Fibroblast of the aortic adventitia (primary cell): ENCODE data around the gene USP1. TPM values are rescaled to one million over a fixed set of nuclear protein-coding genes. Genes with fewer than 3 reads are reported as not detected.

Experiments
- DNase-seq: peaks from one replicate; pipeline ENCODE4 v3.0.0-alpha.2; 2010; ENCODE audit warnings: low read depth
- H3K4me3 ChIP-seq: 2 replicates; pipeline ENCODE4 v1.5.1; 2011; ENCODE audit warnings: low read depth, mild to moderate bottlenecking, control low read depth, low read length, moderate library complexity
- CTCF ChIP-seq: IDR thresholded peaks from 2 replicates; pipeline ENCODE4 v1.5.1; 2011; ENCODE audit warnings: mild to moderate bottlenecking, low read length, control low read depth, inconsistent platforms; ENCODE audit not compliant: insufficient read depth
- total RNA-seq: library from RNA; depleted of rRNA; stranded (reverse); fragments of >200 nt; gene quantifications from 2 replicates; pipeline ENCODE4 v1.2.3, GENCODE V29; 2012; ENCODE audit warnings: low replicate concordance

USP1 gene
- total RNA-seq, 1 donor: 64.8 TPM

- H3K4me3 ChIP-seq: no peak overlapping the region
- DNase-seq: peak; percentile 80
Observed at GRCh38 chr1:62407398-62408009, 29.3 kb upstream of the USP1 start.

DNA sequence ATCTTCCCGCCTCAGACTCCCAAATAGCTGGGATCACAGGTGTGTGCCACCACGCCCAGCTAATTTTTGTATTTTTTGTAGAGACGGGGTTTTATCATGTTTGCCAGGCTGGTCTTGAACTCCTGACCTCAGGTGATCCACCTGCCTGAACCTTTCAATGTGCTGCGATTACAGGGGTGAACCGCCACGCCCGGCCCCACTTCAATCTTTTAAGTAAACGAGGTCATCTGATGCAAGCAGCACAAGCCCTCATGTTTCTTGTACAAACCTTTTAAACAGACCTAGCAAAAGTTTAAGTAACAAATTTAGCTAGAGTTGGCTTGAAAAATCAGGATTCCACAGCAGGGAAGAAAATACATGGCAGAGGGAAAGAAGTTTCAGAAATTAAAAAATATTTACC is 21.2 kb upstream of the USP1 start:
- TF ChIP-seq CTCF: no peak
- no peak for DNase-seq
- H3K4me3 ChIP-seq: no peak overlapping the region

More at GRCh38 chr1:62407398-62408009, 29.3 kb upstream of the USP1 start:
- TF ChIP-seq CTCF: peak; percentile 71

DNA sequence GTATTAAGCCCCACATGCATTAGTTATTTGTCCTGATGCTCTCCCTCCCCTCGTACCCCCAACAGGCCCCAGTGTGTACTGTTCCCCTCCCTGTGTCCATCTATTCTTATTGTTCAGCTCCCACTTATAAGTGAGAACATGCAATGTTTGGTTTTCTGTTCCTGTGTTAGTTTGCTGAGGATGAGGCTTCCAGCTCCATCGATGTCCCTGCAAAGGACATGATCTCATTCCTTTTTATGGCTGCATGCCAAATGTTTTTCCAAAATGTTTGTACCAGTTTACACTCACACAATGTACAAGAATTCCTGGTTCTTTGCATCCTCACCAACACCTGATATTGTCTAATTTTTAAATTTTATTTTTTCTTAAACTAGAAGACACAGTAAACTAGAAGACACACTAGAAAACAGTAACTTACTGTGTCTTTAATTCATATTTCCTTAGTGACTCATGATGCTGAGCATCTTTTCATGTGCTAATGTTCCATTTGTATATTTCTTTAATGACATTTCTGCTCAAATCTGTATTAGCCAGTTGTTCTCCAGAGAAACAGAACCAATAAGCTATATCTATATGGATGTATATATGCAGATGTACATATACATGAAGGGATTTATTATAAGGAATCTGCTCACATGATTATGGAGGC is 19.4 kb upstream of the USP1 start:
- DNase-seq: no peak
- H3K4me3 ChIP-seq: no peak overlapping the region
- TF ChIP-seq CTCF: no peak

GRCh38 chr1:62420214-62420613 is 16.6 kb upstream of the USP1 start:
- no peak for TF ChIP-seq CTCF
- H3K4me3 ChIP-seq: no peak overlapping the region
- no peak for DNase-seq

DNA sequence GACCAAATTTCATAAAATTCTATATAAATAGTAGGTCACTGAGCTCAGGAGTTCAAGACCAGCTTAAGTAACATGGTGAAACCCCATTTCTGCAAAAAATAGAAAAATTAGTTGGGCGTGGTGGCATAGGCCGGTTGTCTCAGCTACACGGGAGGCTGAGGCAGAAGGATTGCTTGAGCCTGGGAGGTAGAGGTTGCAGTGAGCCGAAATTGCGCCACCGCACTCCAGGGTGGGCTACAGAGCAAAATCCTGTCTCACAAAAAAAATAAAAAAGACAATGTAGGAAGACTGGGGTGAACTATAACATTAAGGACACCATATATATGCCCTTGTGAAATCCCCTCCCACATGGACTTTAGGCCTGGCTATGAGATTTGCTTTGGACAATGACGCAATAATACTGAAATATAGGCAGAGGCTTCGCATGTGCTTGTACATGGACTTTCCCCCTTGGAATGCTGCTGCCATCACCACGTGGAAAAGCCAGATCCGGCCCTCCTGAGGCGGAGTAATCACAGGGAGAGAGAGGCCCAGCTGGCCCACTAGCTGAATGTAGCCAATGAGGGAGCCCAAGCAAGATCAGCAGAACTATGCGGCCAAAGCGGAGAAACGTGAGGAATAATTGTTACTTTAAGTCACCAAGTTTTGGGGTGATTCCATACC is 13.1 kb upstream of the USP1 start:
- no peak for TF ChIP-seq CTCF
- no peak for DNase-seq
- H3K4me3 ChIP-seq: no peak overlapping the region

DNA sequence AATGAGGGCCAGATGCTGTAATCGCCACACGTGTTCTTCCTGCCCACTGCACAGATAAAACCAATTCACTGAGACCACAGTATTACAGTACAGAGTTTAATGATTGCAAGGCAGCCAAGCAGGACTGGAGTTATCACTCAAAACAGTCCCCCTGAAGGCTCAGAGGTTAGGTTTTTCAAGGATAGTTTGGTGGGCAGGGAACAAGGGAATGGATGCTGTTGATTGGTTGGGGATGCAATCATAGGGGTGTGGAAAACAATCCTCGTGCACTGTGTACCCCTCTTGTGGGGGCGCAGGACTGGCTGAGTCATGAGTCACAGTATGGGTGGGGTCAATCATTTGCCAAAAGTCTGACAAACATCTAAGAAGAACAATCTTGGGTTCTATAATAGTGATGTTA is 12.4 kb upstream of the USP1 start:
- TF ChIP-seq CTCF: no peak
- DNase-seq: peak; percentile 56
- no peak overlapping the region for H3K4me3 ChIP-seq
